NCI-H128 (cell line): ENCODE measurements around the gene OR6B3.
"Not testable (repeated sequence)": the region's sequence is repeated elsewhere in the genome, so short reads cannot be mapped to it uniquely, and the experiment has no call there.

Experiments
- DNase-seq: peaks from one replicate; lab custom pipeline; 2025; ENCODE audit not compliant: unreplicated experiment; lab: John Stamatoyannopoulos, UW

Gene OR6B3

DNA sequence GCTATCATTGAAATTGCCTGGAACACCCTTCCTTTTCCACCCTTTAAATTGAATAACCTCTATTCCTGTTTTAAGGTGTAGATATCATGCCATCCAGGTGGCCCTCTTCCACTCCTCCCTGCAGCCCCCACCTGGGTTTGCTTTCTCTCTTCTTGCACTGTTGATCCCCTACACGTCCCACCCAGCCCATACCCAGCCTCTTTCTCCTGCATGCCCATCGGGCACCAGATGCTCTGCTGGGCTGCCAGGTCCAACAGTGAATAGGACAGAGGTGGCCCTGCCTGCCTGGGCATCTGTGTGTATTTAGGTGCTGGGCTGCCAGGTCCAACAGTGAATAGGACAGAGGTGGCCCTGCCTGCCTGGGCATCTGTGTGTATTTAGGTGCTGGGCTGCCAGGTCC, 9.2 kb downstream of the OR6B3 start:
- DNase-seq, result not testable (repeated sequence)

DNA sequence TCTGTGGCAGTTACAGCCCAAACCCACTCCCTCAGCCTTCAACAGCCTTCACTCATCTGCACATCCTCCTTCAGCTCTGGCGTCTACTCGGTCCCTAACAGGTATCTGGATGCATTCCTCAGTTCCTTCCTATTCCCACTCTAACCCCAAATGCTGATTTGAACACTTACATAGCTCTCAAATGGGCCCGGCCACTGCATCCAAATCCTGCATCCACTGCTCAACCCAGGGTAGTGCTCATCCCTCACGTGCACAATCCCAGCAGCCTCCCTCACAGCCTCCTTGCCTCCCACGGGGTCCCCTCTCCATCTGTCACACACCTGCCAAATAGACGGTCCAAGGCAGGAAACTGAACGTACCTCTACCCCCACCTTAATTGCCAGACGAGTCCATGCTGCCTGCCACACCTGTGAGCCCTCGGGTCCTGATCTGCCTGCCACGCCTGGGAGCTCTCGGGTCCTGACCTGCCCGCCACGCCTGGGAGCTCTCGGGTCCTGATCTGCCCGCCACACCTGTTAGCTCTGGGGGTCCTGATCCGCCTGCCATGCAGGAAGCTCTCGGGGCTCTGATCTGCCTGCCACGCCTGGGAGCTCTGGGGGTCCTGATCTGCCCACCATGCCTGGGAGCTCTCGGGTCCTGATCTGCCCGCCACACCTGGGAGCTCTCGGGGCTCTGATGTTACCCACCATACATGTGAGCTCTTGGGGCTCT, 9.9 kb downstream of the OR6B3 start:
- no peak for DNase-seq

DNA sequence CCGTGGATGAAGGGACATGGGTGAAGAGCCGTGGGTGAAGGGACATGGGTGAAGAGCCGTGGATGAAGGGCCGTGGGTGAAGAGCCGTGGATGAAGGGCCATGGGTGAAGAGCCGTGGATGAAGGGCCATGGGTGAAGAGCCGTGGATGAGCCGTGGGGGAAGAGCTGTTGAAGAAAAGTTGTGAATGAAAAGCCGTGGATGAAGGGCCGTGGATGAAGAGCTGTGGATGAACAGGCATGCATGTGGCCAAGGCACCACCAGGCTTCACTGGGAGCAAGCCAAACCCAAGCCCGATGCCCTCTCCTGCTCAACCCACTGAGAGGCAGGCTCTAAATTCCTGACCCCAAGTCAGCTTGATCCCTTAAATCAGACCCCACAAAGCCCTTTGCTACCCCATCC, 10.6 kb downstream of the OR6B3 start:
- no peak for DNase-seq

DNA sequence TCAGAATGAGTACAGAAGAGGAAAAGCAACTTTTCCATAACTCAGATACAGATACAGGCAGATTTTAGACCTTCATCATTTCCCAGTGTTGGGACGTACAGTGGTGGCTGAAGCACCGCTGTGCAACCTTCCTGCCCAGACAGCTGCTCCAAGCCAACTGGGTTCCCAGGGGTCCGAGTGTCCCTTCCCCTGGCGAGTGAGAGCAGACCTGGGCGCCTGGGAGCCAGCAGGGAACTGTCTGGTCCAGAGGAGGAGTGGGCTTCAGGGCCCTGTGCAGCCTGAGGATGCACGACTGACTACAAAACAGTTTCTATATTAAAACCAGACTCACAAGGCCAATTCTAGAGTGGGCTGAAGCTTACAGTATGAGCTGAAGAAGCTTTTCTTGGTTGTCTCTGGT, 12.0 kb downstream of the OR6B3 start:
- DNase-seq, result no peak

DNA sequence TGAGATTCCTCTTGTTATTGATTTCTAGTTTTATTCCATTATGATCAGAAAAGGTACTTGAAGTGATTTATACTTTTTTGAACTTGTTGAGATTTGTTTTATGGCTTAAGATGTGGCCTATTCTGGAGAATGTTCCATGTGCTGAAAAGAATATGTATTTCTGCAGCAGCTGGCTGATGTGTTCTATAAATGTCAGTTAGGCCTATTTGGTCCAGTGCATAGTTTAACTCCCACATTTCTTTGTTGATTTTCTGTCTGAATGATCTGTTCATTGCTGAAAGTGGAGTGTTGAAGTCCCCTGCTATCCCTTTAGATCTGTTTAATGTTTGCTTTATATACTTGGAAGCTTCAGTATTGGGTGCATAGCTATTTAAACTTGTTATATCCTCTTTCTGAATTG, 16.0 kb downstream of the OR6B3 start:
- DNase-seq, result no peak

DNA sequence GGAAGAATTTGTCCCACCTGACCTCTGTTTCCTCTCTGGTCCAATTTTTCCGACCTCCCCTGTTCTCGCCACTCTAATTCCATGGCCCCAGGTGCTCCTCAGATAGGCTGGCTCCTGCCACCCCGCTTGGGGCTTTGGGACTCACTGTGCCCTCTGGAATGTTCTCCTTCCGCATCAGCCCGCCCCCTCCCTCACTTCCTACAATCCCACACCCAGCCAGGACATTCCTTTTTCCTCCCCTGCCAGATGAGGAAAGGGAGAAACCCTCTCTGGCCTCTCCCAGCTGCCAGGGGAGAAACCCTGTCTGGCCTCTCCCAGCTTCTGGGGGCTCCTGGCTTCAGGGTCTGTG, 20.0 kb downstream of the OR6B3 start:
- DNase-seq, result no peak

DNA sequence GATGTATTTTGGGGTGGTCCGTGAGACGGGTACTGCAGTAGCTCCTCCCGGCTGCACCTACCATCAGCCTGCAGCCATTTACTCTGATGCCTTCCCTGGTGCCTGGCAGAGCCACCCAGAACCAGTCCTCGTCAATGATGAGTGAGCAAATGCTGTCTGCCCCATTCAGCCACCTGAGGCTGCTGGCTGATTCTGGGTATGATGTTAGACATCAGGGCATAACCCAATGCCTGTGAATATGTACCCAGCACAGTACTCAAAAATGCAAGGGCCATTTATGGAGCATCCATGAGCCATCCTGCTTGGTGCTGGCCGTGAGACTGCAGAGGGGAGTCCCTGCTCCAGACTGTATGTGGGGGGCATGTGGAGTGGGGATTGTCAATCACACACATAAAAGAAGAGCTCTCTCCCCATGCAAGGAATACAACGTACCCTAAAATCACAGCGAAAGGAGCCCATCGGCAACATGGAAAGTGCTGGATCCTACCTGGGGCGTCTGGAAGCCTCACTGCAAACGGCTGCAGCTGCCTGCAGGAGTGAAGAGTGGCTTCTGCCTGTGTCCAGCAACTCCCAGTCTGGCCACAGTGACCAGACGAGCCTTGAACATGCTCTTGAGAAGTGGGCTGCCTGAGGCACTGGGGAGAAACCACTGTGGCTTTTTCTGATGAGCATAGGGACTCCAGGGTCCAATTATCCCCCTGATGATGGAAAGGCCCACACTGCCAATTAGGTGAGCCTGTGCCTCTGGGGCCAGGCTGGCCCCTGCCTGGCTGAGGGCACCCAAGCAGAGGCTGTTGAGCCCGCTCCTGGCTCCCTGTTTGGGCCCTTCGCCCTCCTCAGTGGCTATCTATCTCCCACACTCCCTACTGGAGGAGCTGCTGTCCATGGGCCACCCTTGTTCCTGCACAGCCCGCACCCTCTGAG, 20.7 kb downstream of the OR6B3 start:
- DNase-seq, result no peak

DNA sequence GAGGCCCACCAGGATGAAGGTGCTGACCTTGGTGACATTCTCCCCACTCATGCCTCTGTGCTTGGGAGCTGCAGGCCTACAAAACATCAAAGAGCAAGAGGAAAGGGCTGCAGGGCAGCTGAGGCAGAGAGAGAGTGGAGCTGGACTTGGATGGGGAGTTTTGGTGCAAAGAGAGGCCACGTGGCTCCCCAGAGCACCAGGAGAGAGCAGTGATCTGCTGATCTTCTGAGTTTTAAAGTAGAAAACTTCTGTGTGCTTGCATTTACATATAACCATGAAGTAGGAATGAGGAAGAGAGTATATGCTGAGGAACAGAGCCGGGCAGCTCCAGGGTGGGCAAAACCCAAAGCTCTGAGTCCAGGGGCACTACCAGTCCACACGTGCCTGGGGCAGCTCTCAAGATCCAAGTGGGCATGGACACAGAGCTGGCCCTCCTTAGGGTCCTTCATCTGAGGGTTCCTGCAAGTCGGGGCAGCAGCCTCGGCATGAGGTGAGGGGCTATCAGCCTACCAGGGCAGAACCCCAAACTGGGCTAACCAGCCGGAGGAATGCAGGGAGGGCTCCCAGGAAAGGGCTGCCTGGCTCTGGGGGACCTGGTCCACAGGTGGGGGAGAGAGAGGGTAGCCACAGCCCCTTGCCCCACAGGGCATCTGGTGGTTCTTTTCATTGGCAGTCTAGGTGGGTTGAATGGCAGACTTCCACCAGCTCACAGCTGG, 22.8 kb downstream of the OR6B3 start, which contains the start of gene OR6B2:
Gene OR6B2 (minus strand): TSS at position 51 of the 716 bp plus-strand sequence. CDS start 0 bp downstream, at position 51.
- no peak for DNase-seq

DNA sequence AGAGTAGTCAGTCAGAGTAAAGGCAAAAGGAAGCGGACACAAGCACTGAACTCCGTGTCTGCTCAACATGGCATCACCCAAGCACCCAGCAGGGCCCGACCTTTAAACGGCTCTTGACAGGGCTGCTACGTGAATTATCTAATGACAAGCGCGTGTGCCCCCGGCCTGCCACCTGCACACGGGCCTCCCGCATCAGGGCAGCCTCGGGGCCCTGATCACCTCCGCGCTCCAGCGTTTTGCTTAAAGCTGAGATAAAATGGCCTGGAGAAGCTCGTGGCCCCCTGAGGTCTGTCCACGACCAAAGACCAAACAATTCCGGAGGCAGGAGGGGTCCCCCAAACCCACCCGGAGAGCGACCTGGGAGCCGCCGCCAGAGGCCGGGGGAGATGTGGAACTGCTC, 28.6 kb downstream of the OR6B3 start:
- no peak for DNase-seq

DNA sequence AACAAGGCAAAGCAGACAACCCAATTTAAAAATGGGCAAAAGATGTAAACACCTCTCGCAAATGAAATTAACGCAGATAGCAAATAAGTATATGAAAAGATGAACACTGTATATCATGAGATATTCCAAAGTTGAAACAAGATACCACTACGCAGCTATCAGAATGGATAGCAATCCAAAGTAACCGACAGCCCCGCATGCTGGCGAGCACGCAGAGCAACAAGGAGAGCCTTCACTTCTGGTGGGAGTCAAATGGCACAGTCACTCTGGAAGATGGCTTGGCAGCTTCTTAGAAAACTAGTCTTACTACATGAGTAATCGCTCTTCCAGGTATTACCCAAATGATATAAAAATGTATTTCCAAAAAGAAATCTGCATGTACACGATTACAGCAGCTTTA, 29.5 kb downstream of the OR6B3 start:
- DNase-seq, result no peak

DNA sequence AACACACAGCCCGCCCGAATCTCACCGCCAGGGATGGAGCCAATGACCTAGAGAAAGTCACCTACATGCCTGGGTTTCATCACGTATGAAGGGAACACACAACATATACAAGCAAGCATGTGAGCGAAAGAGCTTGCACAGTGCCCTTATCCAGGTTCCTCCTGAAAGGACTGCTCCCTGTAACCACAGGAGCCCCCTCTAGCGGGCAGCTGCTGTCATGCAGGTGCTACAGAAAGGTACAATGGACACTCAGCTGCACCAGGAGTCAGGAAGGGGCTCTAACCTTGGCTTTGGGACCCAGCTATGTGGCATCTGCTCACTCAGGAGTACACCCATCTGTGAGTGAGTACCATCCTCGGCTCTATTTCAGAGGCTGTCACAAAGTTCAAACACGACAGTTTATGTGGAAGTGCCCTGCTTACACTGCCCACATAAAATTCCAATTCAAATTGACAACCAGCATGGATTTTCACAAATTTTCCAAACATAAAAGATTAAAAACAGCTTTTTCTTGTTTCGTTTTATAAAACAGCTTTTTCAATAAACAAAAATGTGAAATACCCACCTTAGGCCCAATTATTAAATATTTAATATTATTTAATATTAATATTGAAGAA, 31.7 kb downstream of the OR6B3 start:
- peak; percentile 16 for DNase-seq

DNA sequence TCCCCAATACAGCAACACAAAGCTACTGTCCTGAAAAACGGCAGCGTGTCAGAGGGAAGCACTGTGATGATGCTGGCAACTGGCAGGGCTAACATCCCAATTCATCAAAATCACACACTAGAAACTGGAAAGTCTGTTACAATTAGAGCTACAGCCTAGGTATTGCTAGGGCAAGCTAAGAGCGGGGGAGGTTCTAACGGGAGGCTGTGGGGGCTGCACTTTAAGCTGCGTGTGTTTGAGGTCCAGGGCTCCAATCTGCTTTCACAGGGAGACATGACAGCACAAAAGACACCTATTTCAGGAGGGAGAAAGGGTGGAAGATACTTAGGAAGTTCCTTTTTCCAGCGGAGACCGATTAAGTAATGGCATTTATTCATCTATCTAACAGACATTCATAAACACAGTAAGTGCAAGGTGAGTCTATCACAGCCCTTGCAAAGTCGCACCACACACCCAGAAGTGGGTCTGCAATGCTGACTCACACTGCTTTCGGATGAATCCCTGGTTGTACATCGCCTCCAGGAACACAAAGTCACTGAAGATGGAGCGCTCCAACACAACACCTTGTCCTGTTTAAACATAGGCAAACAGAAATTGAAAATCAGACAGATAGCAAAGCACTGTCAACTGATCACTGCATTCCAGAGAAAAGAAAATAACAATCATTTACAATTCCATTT, 35.1 kb downstream of the OR6B3 start:
- no peak for DNase-seq

DNA sequence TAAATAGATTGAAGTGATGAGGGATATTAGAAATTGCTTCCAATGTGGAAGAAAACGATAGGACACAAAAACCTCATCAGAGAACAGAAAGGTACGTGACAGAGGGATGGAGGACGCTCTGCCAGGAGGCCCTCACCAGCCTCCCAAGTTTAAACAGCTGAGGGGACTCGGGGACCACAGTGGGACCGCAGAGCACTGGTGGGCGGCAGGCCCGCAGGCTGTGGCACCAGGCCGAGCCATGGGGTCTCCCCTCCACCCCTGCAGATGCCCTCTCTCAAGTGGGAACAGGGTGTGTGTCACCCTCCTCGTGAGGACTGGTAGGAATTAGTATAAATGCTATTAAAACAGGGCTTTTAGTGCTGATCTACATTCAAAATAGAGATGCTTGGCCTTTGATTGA, 39.0 kb downstream of the OR6B3 start:
- DNase-seq, result no peak

DNA sequence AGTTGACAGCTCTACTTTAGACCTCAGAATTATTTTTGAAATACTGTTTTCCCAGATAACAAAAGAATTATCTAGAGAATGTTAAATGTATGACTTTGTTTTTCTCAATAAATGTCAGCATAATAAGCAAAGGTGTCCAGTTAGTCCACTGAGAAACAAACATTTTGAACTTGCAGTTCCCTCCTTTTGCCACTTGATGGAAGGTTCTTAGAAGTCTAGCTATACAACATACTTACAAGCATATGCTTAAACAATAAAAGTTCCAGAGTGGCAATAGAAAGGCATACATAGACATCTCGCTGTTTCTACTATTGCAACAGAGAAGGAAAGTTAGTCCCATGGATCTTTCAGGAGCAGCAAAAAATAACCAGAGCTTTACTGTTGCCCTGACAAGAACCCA, 40.0 kb downstream of the OR6B3 start:
- no peak for DNase-seq

DNA sequence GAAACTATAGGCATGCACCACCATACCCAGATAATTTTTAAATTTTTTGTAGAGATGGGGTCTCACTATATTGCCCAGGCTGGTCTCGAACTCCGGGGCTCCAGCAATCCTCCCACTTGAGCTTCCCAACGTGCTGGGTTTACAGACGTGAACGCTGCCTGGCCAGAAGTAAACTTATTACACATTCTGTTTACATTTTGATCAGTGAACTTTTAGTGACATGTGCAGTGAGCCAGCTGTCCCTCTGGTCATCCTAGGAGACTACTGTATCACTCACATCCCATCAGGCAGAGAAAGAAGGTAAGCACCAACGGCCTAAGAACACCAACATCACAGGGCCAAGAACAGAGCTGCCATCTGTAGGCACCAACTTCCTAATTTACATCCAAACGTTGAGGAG, 50.3 kb downstream of the OR6B3 start:
- no peak for DNase-seq

DNA sequence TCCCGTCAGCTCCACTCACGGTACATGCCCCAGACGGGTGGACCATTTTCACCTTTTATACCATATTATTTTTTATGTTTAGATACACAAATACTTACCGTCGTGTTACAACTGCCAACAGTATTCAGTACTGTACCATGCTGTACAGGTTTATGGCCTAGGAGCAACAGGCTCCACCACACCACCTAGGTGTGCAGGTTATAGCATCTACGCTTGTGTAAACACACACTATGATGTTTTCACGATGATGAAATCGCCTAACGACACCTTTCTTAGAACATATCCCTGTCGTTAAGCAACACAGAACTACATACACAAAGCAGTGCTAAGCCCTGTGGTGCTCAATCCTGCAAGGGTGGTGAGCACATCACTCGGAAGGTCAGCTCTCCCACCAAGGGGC, 52.6 kb downstream of the OR6B3 start:
- no peak for DNase-seq

DNA sequence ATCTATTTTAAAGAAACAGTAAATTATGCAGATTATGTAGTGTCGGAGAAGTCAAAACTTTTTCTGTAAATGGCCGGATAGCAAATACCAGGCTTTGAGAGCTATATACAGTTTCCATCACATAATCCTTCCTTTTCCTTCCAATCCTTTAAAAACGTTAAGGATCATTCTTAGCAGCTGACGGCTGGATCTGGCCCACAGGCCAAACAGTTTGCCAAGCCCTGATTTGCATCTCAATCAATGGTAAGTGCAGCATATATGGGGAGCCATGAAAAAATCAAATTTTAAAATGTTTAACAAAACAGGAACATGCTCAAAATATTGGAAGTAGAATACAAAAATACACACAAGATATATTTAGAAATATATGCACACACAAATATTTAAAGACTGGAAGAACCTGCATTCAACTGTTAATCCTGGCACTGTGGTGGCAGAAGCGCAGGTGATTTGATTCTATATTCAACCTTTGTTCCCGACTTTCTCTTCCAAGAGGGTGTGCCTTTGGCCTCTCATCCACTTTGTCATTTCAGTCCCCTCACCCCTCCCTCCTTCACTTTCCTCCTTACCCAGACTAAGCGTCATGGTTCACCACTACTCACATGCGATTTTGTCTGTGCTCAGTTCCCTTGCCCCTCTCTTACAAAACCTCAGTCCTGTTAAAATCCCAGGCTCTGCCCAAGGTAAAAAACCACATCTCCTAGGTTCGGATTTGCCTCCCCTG, 55.5 kb downstream of the OR6B3 start:
- no peak for DNase-seq
